Adrenal gland (tissue), 12 donors: ENCODE measurements around the gene MRPL44. TPM values are rescaled to one million over a fixed set of nuclear protein-coding genes. Genes with fewer than 3 reads are reported as not detected.

ENCODE experiments used
- DNase-seq, 7 donors: peaks; one replicate each; pipeline ENCODE4 v3.0.0-alpha.2; 2019 to 2020
- H3K27ac ChIP-seq, 5 donors: fragments of 200-600 bp; sonication (generic) in 4 of 5; 1 replicate in 3 of 5; 2 replicates in 2 of 5; pipeline versions ENCODE4 v1.5.1 to v1.8.0; 2016 to 2020; ENCODE audit warnings: mild to moderate bottlenecking in 1 of 5
- H3K27me3 ChIP-seq: fragments of 200-600 bp; 2 replicates; pipeline ENCODE4 v1.8.0; 2021
- H3K36me3 ChIP-seq, 2 donors: fragments of 200-600 bp; replicated peaks in 1 of 2; 1 replicate in 1 of 2; 2 replicates in 1 of 2; pipeline versions ENCODE4 v1.5.1 to v1.8.0; 2018 to 2022
- H3K4me1 ChIP-seq, 2 donors: fragments of 200-600 bp; replicated peaks in 1 of 2; 1 replicate in 1 of 2; 2 replicates in 1 of 2; pipeline versions ENCODE4 v1.5.1 to v1.8.0; 2018 to 2021
- H3K4me3 ChIP-seq, 4 donors: fragments of 200-600 bp; sonication (generic) in 3 of 4; one replicate each; pipeline ENCODE4 v1.5.1; 2016 to 2018
- H3K9me3 ChIP-seq, 3 donors: fragments of 200-600 bp; sonication (generic) in 1 of 3; replicated peaks in 1 of 3; 1 replicate in 2 of 3; 2 replicates in 1 of 3; pipeline versions ENCODE4 v1.5.1 to v1.8.0; 2016 to 2021
- POLR2A ChIP-seq, 2 donors: fragments of 450-650 bp; IDR thresholded peaks; one replicate each; pipeline ENCODE4 v1.6.1; 2017; ENCODE audit warnings: antibody characterized with exemption in 2 of 2, mild to moderate bottlenecking in 2 of 2, moderate library complexity in 1 of 2
- WGBS, 4 donors: extraction: QIAGEN DNeasy Blood & Tissue Kit in 2 of 4; methylation state at CpG; one replicate each; pipeline versions ENCODE4 v1.1.5 to v1.1.7; 2013 to 2017; 5-methylcytosine and 5-hydroxymethylcytosine counted together
- intact Hi-C, 2 donors: fragments of 100-400 bp; cut with DNase I; formaldehyde crosslinking; loops; one replicate each; pipeline versions ENCODE4 v1.14.1 to v1.15.0; 2022 to 2023
- polyA plus RNA-seq, 3 donors: library from polyadenylated mRNA; stranded (reverse); fragments of 200-250 nt in 2 of 3; fragments of 350-450 nt in 1 of 3; fragmentation: Illumina TruSeq in 1 of 3; extraction: RNeasy Lipid Tissue Mini Kit (QIAGEN cat#74804) in 1 of 3; gene quantifications; one replicate each; pipeline ENCODE4 v1.2.3, GENCODE V29; 2013 to 2014
- total RNA-seq, 9 donors: library from RNA; depleted of rRNA in 4 of 9; stranded (reverse); fragments of >200 nt in 4 of 9; fragments of 120-200 nt in 1 of 9; fragmentation: NEBNext Ultra II Directional in 1 of 9; extraction: Animal tissue kit (Norgen Biotek cat#: 25700) in 1 of 9; gene quantifications; one replicate each; pipeline versions ENCODE4 v1.1.0 to v1.2.4, GENCODE V29; 2013 to 2023
- TF ChIP-seq, protein P1 (sequence below), 6 experiments: fragments of 450-650 bp in 4 of 6; fragments of 200-600 bp in 2 of 6; sonication (generic) in 1 of 6; IDR thresholded peaks; 1 replicate in 5 of 6; 2 replicates in 1 of 6; pipeline versions ENCODE4 v1.5.1 to v1.8.0; 2016 to 2021; ENCODE audit warnings: antibody characterized with exemption in 6 of 6, mild to moderate bottlenecking in 2 of 6, moderate library complexity in 1 of 6
- donor health status: healthy with polysubstance abuse.
- donor health status: Bipolar disorder and iron deficiency.
- donor health status: DM: yes; HTN: yes; CAD: no.
- donor health status: DM: no; HTN: no; CAD: no.
- donor health status: DM: no; HTN: no; CAD: no.
- donor health status: DM: yes; HTN: yes; CAD: no.

The MRPL44 gene
- total and polyA plus RNA-seq, 12 donors = 11.7 to 99.2 (median 38.0) TPM

DNA sequence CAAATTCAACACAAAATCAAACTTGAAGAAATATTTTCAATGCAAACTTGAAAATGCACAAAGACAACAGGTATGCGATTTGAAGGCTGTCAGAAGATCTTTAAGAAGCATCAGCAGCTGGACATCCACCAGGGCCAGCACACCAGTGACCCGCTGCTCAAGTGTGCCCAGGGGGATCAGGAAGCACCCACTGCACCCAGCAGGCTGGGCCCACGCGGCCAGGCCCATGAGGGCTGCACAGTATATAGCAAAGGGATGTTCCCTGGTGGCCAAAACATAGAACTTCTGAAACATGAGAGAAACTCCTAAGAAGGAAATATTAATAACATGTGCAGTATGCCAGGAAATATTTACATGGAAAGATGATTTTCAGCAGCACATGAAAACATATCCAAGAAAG is 37.2 kb upstream of the MRPL44 start:
- Histone ChIP-seq H3K27ac (no peak overlapping the region), H3K4me3 (no peak overlapping the region), H3K9me3 (no peaks in the 10 kb centered on the region), H3K36me3 (no peaks in the 10 kb centered on the region), H3K27me3 (no peaks in the 10 kb centered on the region), H3K4me1 (peaks cover 0 to 13% of the 10 kb centered on the region in 2 donors)
- TF ChIP-seq, protein P1, sequence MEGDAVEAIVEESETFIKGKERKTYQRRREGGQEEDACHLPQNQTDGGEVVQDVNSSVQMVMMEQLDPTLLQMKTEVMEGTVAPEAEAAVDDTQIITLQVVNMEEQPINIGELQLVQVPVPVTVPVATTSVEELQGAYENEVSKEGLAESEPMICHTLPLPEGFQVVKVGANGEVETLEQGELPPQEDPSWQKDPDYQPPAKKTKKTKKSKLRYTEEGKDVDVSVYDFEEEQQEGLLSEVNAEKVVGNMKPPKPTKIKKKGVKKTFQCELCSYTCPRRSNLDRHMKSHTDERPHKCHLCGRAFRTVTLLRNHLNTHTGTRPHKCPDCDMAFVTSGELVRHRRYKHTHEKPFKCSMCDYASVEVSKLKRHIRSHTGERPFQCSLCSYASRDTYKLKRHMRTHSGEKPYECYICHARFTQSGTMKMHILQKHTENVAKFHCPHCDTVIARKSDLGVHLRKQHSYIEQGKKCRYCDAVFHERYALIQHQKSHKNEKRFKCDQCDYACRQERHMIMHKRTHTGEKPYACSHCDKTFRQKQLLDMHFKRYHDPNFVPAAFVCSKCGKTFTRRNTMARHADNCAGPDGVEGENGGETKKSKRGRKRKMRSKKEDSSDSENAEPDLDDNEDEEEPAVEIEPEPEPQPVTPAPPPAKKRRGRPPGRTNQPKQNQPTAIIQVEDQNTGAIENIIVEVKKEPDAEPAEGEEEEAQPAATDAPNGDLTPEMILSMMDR (IDR thresholded peaks at IDR 0.05) = no peak
- no peak for TF ChIP-seq POLR2A (IDR thresholded peaks at IDR 0.05)
- no peak for DNase-seq
- intact Hi-C loops = no loop called here
- 96 to 98% (median 97%) methylated on average over 4 of the region's 4 CpGs for WGBS, 4 donors

DNA sequence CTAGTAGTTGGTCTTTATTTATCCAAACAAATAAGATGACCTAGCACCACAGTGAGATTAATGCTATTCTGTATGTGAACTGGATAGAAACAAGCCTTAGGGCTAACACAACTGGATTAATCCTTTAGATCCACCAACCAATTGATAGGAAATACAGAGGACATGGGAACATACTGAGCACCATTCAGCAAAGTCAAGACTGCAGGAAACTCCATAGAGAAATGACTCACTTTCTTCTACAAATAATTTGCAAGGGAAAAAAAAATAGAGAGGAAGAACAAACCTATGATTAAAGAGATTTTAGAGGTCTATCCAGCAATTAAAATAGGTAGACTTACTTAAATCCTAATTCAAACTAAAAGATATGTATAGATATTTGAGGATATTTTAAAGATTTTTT is 36.1 kb upstream of the MRPL44 start:
- intact Hi-C loops = no loop called here
- peaks cover 0 to 13% of the 10 kb centered on the region in 2 donors for H3K4me1 ChIP-seq
- TF ChIP-seq, protein P1 (IDR thresholded peaks at IDR 0.05) = no peak
- no peak for TF ChIP-seq POLR2A (IDR thresholded peaks at IDR 0.05)
- H3K4me3 ChIP-seq = no peak overlapping the region
- H3K27ac ChIP-seq = no peak overlapping the region
- no peaks in the 10 kb centered on the region for H3K9me3 ChIP-seq
- no peaks in the 10 kb centered on the region for H3K36me3 ChIP-seq
- no peaks in the 10 kb centered on the region for H3K27me3 ChIP-seq
- DNase-seq = no peak

DNA sequence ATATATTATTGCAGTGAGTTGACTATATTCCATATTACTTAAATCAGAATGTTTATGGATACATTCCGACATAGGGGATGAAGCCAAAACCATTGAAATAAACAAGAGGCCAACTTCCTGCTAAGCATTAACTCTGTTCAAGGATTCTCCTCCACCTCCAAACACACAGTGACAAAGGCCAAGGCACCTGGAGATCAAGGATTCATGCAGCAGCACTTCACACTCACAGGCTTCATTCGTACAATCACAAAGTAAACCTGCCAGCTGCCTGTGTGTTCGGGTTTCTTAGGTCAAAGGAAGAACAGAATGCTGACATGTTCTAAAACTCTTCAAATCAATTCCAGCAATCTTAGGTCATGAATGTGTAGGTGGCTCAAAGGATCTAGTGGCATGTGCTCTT is 35.0 kb upstream of the MRPL44 start:
- Histone ChIP-seq H3K4me3 (no peak overlapping the region), H3K27ac (no peak overlapping the region), H3K9me3 (peaks cover 0 to 4% (median 0%) of the 10 kb centered on the region in 3 donors), H3K4me1 (peaks cover 0 to 13% of the 10 kb centered on the region in 2 donors), H3K36me3 (no peaks in the 10 kb centered on the region), H3K27me3 (no peaks in the 10 kb centered on the region)
- no peak for DNase-seq
- intact Hi-C loops = no loop called here
- TF ChIP-seq POLR2A (IDR thresholded peaks at IDR 0.05) = no peak
- TF ChIP-seq, protein P1 (IDR thresholded peaks at IDR 0.05) = no peak
- 74 to 89% (median 83%) methylated on average over 3 of the region's 3 CpGs for WGBS, 4 donors

DNA sequence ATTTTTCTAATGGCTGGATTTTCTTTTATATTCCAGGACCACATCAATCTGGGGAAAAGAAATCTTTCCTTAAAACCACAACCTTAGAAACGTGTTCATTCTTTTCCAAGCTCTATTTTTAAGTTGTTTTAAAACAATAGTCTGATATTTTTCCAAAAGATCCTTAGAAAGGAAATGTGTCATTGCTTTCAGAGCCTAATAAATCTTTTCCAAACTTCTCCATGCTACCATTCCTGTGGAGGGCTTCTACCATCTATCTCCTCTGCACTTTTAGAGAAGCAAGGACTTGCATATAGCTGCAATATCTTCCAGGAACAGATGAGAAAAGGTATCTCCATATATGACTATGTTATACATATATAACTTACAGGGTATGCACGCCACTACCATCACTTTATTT is 33.3 kb upstream of the MRPL44 start:
- no peak for DNase-seq
- TF ChIP-seq POLR2A (IDR thresholded peaks at IDR 0.05) = no peak
- TF ChIP-seq, protein P1 (IDR thresholded peaks at IDR 0.05) = no peak
- H3K4me1 ChIP-seq = peaks cover 0 to 9% of the 10 kb centered on the region in 2 donors
- no peak overlapping the region for H3K4me3 ChIP-seq
- peaks cover 0 to 4% (median 0%) of the 10 kb centered on the region in 3 donors for H3K9me3 ChIP-seq
- intact Hi-C loops = no loop called here
- H3K27me3 ChIP-seq = no peaks in the 10 kb centered on the region
- no peak overlapping the region for H3K27ac ChIP-seq
- WGBS, 4 donors = 64 to 75% (median 71%) methylated on average over 2 of the region's 2 CpGs
- no peaks in the 10 kb centered on the region for H3K36me3 ChIP-seq
